GM12892 (cell line): ENCODE data around the gene CHST5.

Source experiments
- POLR2A ChIP-seq: IDR thresholded peaks from 2 replicates; pipeline ENCODE4 v1.6.1; 2011; ENCODE audit warnings: low read depth, low read length, control low read depth
- POLR2AphosphoS5 ChIP-seq: IDR thresholded peaks from 2 replicates; pipeline ENCODE4 v1.6.1; 2011; ENCODE audit warnings: low read depth, low read length, control low read depth
- TAF1 ChIP-seq: IDR thresholded peaks from 2 replicates; pipeline ENCODE4 v1.6.1; 2011; ENCODE audit warnings: low read depth, mild to moderate bottlenecking, control low read depth, low read length, borderline replicate concordance

DNA sequence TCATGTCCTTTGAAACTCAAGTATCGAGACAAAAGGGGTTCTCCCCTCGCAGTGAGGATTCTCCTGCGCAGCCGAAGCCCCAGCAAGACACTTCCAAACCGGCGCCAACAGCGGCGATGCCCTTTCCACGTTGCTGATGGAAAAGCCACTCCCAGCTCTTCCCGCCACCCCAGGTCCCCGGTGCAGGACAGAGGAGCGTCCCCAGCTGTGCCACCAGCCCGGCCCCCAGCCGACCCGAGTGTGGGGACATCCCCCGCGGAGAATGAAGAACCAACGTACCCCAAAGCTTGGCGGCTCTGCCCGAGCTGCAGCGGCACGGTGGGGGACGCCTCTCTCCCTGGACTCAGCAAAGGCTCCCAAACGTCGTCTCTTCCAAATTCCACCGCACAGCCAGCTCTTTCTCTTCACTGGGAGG is 41.2 kb downstream of the CHST5 start:
- TF ChIP-seq POLR2A (no peak), TAF1 (no peak), POLR2AphosphoS5 (no peak)
